Osteoblast (primary cell): ENCODE measurements around the gene CSTPP1. TPM values are rescaled to one million over a fixed set of nuclear protein-coding genes. Genes with fewer than 3 reads are reported as not detected.

Experiments
- DNase-seq: peaks from one replicate; pipeline ENCODE4 v3.0.0; 2011; ENCODE audit warnings: low spot score, mixed read lengths; ENCODE audit not compliant: insufficient read length; ENCODE audit errors: missing footprints
- H2AFZ ChIP-seq: 2 replicates; pipeline ENCODE4 v1.6.0; 2011; ENCODE audit warnings: mild to moderate bottlenecking, low read length
- H3K27ac ChIP-seq: 2 replicates; pipeline ENCODE4 v1.5.1; 2011; ENCODE audit warnings: mild to moderate bottlenecking, low read depth, low read length, moderate library complexity
- H3K27me3 ChIP-seq: 2 replicates; pipeline ENCODE4 v1.6.0; 2012; ENCODE audit warnings: mild to moderate bottlenecking, control low read depth, inconsistent platforms, low read length, moderate library complexity; ENCODE audit not compliant: insufficient read depth
- H3K36me3 ChIP-seq: 2 replicates; pipeline ENCODE4 v1.5.1; 2011; ENCODE audit warnings: mild to moderate bottlenecking, low read length, control low read depth, moderate library complexity; ENCODE audit not compliant: insufficient read depth
- H3K4me1 ChIP-seq: 2 replicates; pipeline ENCODE4 v1.5.1; 2011; ENCODE audit warnings: mild to moderate bottlenecking, low read length, control low read depth, moderate library complexity; ENCODE audit not compliant: insufficient read depth
- H3K4me2 ChIP-seq: 2 replicates; pipeline ENCODE4 v1.6.0; 2011; ENCODE audit warnings: mild to moderate bottlenecking, low read length; ENCODE audit not compliant: insufficient read depth
- H3K4me3 ChIP-seq: fragments of 200-600 bp; sonication (generic); 3 replicates; pipeline ENCODE4 v1.5.1; 2012; ENCODE audit warnings: mild to moderate bottlenecking, low read length, inconsistent platforms; ENCODE audit not compliant: insufficient read depth
- H3K79me2 ChIP-seq: 2 replicates; pipeline ENCODE4 v1.6.0; 2012; ENCODE audit warnings: mild to moderate bottlenecking, low read length, control low read depth, inconsistent platforms; ENCODE audit not compliant: insufficient read depth
- H3K9me3 ChIP-seq: 2 replicates; pipeline ENCODE4 v1.5.1; 2011; ENCODE audit warnings: low read depth, low read length, control low read depth
- H4K20me1 ChIP-seq: 2 replicates; pipeline ENCODE4 v1.6.0; 2012; ENCODE audit warnings: mild to moderate bottlenecking, low read length, control low read depth; ENCODE audit not compliant: insufficient read depth
- CTCF ChIP-seq: IDR thresholded peaks from 2 replicates; pipeline ENCODE4 v1.5.1; 2011; ENCODE audit warnings: mild to moderate bottlenecking, low read depth, low read length, moderate library complexity; ENCODE audit errors: extremely low read depth
- total RNA-seq: library from RNA; depleted of rRNA; stranded (reverse); fragments of >200 nt; gene quantifications from 2 replicates; pipeline ENCODE4 v1.2.3, GENCODE V29; 2012

Gene CSTPP1
- total RNA-seq, 1 donor = 27.1 TPM

GRCh38 chr11:47155879-47156278 lies 219.3 kb downstream of the CSTPP1 start:
- no peak overlapping the region for H3K27ac ChIP-seq
- no peak for TF ChIP-seq CTCF

GRCh38 chr11:47156333-47156732 lies 219.8 kb downstream of the CSTPP1 start:
- Histone ChIP-seq H3K27me3 (no peaks in the 10 kb centered on the region), H3K36me3 (peaks cover 2% of the 10 kb centered on the region), H3K27ac (no peak overlapping the region), H3K4me2 (no peak overlapping the region), H3K79me2 (no peaks in the 10 kb centered on the region), H3K4me3 (no peak overlapping the region), H3K9me3 (no peaks in the 10 kb centered on the region), H3K4me1 (peaks cover 13% of the 10 kb centered on the region), H4K20me1 (peaks cover 15% of the 10 kb centered on the region), H2AFZ (no peak overlapping the region)
- DNase-seq = no peak
- no peak for TF ChIP-seq CTCF

More at GRCh38 chr11:47155879-47156278, 219.3 kb downstream of the CSTPP1 start:
- Histone ChIP-seq H3K27me3 (no peaks in the 10 kb centered on the region), H4K20me1 (peaks cover 11% of the 10 kb centered on the region), H3K4me3 (no peak overlapping the region), H3K4me2 (no peak overlapping the region), H3K9me3 (no peaks in the 10 kb centered on the region), H3K36me3 (peaks cover 2% of the 10 kb centered on the region), H3K79me2 (no peaks in the 10 kb centered on the region), H3K4me1 (peaks cover 13% of the 10 kb centered on the region), H2AFZ (no peak overlapping the region)
- no peak for DNase-seq

GRCh38 chr11:47156951-47157350 lies 220.4 kb downstream of the CSTPP1 start:
- DNase-seq = no peak
- H4K20me1 ChIP-seq = peaks cover 21% of the 10 kb centered on the region
- H3K27ac ChIP-seq = no peak overlapping the region
- H3K79me2 ChIP-seq = no peaks in the 10 kb centered on the region
- H3K36me3 ChIP-seq = peaks cover 2% of the 10 kb centered on the region
- TF ChIP-seq CTCF = no peak
- H3K9me3 ChIP-seq = no peaks in the 10 kb centered on the region
- H3K4me2 ChIP-seq = no peak overlapping the region
- H3K4me3 ChIP-seq = no peak overlapping the region
- no peaks in the 10 kb centered on the region for H3K27me3 ChIP-seq
- H2AFZ ChIP-seq = no peak overlapping the region
- H3K4me1 ChIP-seq = peaks cover 16% of the 10 kb centered on the region

GRCh38 chr11:47157805-47158204 lies 221.2 kb downstream of the CSTPP1 start:
- no peak for DNase-seq
- Histone ChIP-seq H3K79me2 (no peaks in the 10 kb centered on the region), H3K4me1 (peaks cover 18% of the 10 kb centered on the region), H3K27me3 (no peaks in the 10 kb centered on the region), H3K4me2 (no peak overlapping the region), H3K27ac (no peak overlapping the region), H3K4me3 (no peak overlapping the region), H3K36me3 (peaks cover 2% of the 10 kb centered on the region), H3K9me3 (no peaks in the 10 kb centered on the region), H4K20me1 (peaks cover 24% of the 10 kb centered on the region), H2AFZ (no peak overlapping the region)
- no peak for TF ChIP-seq CTCF
